Suprapubic skin (tissue), 4 donors: ENCODE data around the gene NNAT.

Experiments used
- CTCF ChIP-seq, 2 donors: fragments of 200-600 bp in 1 of 2; fragments of 450-650 bp in 1 of 2; sonication (generic) in 1 of 2; IDR thresholded peaks; one replicate each; pipeline ENCODE4 v1.5.1; 2016 to 2019; ENCODE audit warnings: antibody characterized with exemption in 2 of 2, mild to moderate bottlenecking in 1 of 2, moderate library complexity in 1 of 2
- POLR2A ChIP-seq, 2 donors: fragments of 450-650 bp; IDR thresholded peaks; one replicate each; pipeline ENCODE4 v1.6.1; 2017; ENCODE audit warnings: antibody characterized with exemption in 2 of 2, mild to moderate bottlenecking in 2 of 2, moderate library complexity in 2 of 2
- POLR2AphosphoS5 ChIP-seq, 3 donors: sonication (generic); formaldehyde crosslinking; IDR thresholded peaks; one replicate each; pipeline ENCODE4 v1.6.1; 2017; ENCODE audit warnings: antibody characterized with exemption in 3 of 3

GRCh38 chr20:37501940-37502339, 19.1 kb upstream of the NNAT start:
- no peak for TF ChIP-seq CTCF (IDR thresholded peaks at IDR 0.05)
- TF ChIP-seq POLR2AphosphoS5 (IDR thresholded peaks at IDR 0.05), result no peak
- TF ChIP-seq POLR2A (IDR thresholded peaks at IDR 0.05), result no peak
